Superior temporal gyrus (tissue), 1 donor: ENCODE measurements around the gene MAP6.
A peak's percentile ranks its signal among the peaks of the same experiment; 100 is the strongest.

Experiments used
- DNase-seq: peaks from one replicate; pipeline ENCODE4 v3.0.0-alpha.2; 2016; ENCODE audit errors: extremely low spot score

MAP6 gene

GRCh38 chr11:75667255-75667830, 1.5 kb downstream of the MAP6 start:
- DNase-seq, result no peak

GRCh38 chr11:75665990-75666389, 2.8 kb downstream of the MAP6 start:
- DNase-seq, result no peak

- no peak for DNase-seq
Observed at GRCh38 chr11:75665126-75665525, 3.7 kb downstream of the MAP6 start.

- no peak for DNase-seq
Observed at GRCh38 chr11:75664389-75664788, 4.4 kb downstream of the MAP6 start.

- no peak for DNase-seq
Observed at GRCh38 chr11:75663808-75664207, 5.0 kb downstream of the MAP6 start.

- DNase-seq, result no peak
Observed at GRCh38 chr11:75659836-75660235, 9.0 kb downstream of the MAP6 start.

- DNase-seq, result no peak
Observed at GRCh38 chr11:75656044-75656727, 12.7 kb downstream of the MAP6 start.

GRCh38 chr11:75655605-75656004, 13.2 kb downstream of the MAP6 start:
- DNase-seq, result no peak

GRCh38 chr11:75654314-75654713, 14.5 kb downstream of the MAP6 start:
- DNase-seq, result no peak

GRCh38 chr11:75653532-75653931, 15.3 kb downstream of the MAP6 start:
- DNase-seq, result no peak

- DNase-seq, result no peak
Observed at GRCh38 chr11:75652936-75653335, 15.9 kb downstream of the MAP6 start.

- no peak for DNase-seq
Observed at GRCh38 chr11:75651218-75651617, 17.6 kb downstream of the MAP6 start.

GRCh38 chr11:75650167-75650723, 18.6 kb downstream of the MAP6 start:
- DNase-seq, result no peak

GRCh38 chr11:75644946-75645345, 23.9 kb downstream of the MAP6 start:
- no peak for DNase-seq

- no peak for DNase-seq
Observed at GRCh38 chr11:75644370-75644769, 24.5 kb downstream of the MAP6 start.

- no peak for DNase-seq
Observed at GRCh38 chr11:75642402-75643113, 26.3 kb downstream of the MAP6 start.

GRCh38 chr11:75639762-75640181, 29.1 kb downstream of the MAP6 start:
- peak; percentile 88 for DNase-seq

GRCh38 chr11:75637998-75638397, 30.8 kb downstream of the MAP6 start:
- DNase-seq, result no peak

- DNase-seq, result peak; percentile 15
Observed at GRCh38 chr11:75635066-75635862, 33.6 kb downstream of the MAP6 start.

- no peak for DNase-seq
Observed at GRCh38 chr11:75633409-75634066, 35.3 kb downstream of the MAP6 start.

GRCh38 chr11:75632962-75633361, 35.9 kb downstream of the MAP6 start:
- no peak for DNase-seq
